ENCODE measurements around the gene OGA.

Gene OGA

DNA sequence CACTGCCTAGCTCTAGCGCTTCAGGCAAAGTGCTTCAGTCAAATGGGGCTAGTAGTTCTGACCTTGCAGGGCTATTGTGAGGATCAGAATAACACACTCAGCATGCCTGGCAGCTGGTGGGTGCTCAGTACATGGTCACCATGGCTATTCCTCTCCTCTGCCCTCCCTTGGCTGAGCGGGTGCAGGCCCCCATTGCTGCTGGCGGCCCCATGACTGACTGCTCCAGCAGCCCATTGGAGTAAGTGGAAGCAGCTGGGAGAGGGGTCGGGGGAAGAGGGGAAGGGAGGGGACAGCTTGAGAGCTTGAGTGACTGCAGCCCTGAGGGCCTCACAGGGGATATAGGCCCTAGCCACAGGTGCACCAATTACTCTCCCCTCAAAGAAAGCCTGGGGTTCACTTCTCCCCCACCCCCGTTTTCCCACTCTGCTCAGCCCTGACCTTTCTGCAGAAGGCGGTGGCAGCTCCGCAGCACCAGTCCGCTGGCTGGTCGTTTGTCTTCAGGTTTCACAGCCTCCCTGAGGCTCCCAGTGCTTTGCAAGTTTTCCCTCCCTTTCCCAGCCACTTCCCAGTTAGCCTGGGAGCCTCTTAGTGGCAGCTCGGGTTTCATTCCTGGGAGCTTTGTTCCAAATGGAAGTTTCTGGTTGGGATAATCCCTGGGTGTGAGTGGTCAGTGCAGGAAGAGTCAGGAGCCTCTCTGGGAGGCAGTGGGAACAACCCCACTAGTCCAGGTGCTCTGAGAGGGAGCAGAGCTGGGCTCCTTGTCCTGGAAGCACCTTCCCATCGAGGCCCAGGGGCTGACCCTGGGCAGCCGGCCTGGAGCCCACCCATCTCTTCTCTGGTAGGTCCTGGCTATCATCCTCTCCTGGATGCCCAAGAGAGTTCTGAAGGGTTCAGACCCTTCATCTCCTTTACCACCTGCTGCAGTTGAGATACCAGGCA is 58.7 kb downstream of the OGA start:
- Histone ChIP-seq H3K36me3 (no peaks in the 10 kb centered on the region), H3K4me1 (no peaks in the 10 kb centered on the region), H3K27me3 (peaks cover 0 to 50% of the 10 kb centered on the region in 2 donors), H3K27ac (no peak overlapping the region), H3K9me3 (no peaks in the 10 kb centered on the region), H3K4me3 (no peak overlapping the region)
- intact Hi-C loops (cut with DNase I; ENCODE audit: low total_unique reads) = no loop called here
- DNase-seq = no peak
- TF ChIP-seq CTCF (IDR thresholded peaks at IDR 0.05) = no peak

DNA sequence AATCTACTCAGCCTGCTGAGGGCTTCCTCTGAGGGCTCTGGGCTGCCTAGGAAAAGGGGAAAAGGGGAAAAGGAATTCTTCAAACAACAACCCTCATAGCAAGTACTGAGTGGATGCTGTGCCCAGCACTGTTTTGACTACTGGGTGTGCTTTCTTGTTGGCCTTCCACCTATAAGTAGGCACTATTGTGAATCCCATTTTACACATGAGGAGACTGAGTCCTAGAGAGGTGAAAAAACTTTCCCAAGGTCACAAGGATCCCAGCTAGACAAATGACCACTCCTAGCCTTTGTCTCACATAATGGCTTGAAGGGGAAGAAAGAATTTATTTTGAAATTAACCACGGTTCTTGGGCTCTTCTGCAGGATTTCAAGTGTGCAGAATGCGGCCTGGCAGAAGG is 59.4 kb downstream of the OGA start:
- no peaks in the 10 kb centered on the region for H3K36me3 ChIP-seq
- intact Hi-C loops (cut with DNase I; ENCODE audit: low total_unique reads) = no loop called here
- H3K27me3 ChIP-seq = peaks cover 0 to 49% of the 10 kb centered on the region in 2 donors
- TF ChIP-seq CTCF (IDR thresholded peaks at IDR 0.05) = no peak
- H3K4me3 ChIP-seq = no peak overlapping the region
- no peak overlapping the region for H3K27ac ChIP-seq
- H3K9me3 ChIP-seq = no peaks in the 10 kb centered on the region
- H3K4me1 ChIP-seq = no peaks in the 10 kb centered on the region
- no peak for DNase-seq

- no peak for DNase-seq
- Histone ChIP-seq H3K27me3 (peaks cover 0 to 17% of the 10 kb centered on the region in 2 donors), H3K4me3 (no peak overlapping the region), H3K27ac (no peak overlapping the region), H3K9me3 (no peaks in the 10 kb centered on the region), H3K36me3 (no peaks in the 10 kb centered on the region), H3K4me1 (no peaks in the 10 kb centered on the region)
- intact Hi-C loops (cut with DNase I; ENCODE audit: low total_unique reads) = no loop called here
- no peak for TF ChIP-seq CTCF (IDR thresholded peaks at IDR 0.05)
Observed at GRCh38 chr10:101752241-101752640, 66.0 kb downstream of the OGA start.

DNA sequence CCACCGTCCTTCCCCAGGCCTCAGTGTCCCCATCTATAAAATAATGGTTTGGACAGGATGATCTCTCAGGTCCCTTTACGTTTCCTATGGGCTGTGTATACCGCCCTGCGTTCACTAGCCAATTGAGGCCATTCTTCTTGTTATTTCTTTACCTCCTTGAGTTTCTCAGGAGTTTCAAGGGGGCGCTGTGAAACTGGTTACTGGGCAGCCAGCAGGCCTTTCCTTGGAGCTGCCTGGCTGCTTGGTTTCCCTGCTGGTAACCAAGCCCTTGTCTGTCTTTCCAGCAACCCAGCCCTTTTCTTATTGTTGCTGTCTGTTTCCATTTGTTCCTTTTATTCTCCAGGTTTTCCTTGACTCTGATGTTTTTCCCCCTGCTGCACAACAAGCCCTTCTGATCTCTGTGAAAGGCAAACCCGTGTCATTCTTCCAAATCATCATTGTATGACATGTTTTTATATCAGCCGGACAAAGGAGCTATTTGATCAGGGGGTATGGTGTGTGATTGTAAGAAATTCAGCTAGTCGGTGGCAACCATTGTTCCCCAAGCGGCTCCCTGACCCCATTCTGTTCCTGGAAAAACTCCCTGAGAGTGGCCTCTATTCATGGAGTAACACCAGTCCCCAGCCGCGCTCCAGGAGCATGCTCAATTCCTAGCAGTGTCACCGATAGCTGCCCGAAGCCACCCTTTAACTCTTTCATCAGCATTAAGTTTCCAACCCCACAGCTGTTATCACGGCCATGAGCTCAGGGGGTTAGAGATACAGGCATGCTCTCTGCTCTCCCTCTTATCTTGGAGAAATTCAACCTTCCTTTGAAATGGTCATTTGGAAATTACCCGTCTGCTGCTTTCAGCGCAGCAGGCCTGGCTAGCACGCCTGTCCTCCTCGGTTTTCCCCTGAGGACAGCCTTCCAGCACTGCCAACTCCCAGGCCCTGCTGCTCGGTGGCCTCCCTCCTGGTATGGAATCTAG is 68.9 kb downstream of the OGA start:
- no peak for DNase-seq
- TF ChIP-seq CTCF (IDR thresholded peaks at IDR 0.05) = no peak
- H3K4me1 ChIP-seq = no peaks in the 10 kb centered on the region
- H3K27ac ChIP-seq = no peak overlapping the region
- intact Hi-C loops (cut with DNase I; ENCODE audit: low total_unique reads) = no loop called here
- H3K36me3 ChIP-seq = no peaks in the 10 kb centered on the region
- peaks cover 0 to 9% of the 10 kb centered on the region in 2 donors for H3K27me3 ChIP-seq
- H3K9me3 ChIP-seq = no peaks in the 10 kb centered on the region
- no peak overlapping the region for H3K4me3 ChIP-seq

GRCh38 chr10:101748496-101748895 is 69.7 kb downstream of the OGA start:
- Histone ChIP-seq H3K27me3 (peaks cover 0 to 9% of the 10 kb centered on the region in 2 donors), H3K9me3 (no peaks in the 10 kb centered on the region), H3K4me3 (no peak overlapping the region), H3K4me1 (no peaks in the 10 kb centered on the region), H3K27ac (no peak overlapping the region), H3K36me3 (no peaks in the 10 kb centered on the region)
- TF ChIP-seq CTCF (IDR thresholded peaks at IDR 0.05) = no peak
- intact Hi-C loops (cut with DNase I; ENCODE audit: low total_unique reads) = no loop called here
- DNase-seq = no peak

Measured in tibial artery (tissue), 4 donors.